ENCODE measurements around the gene GPC5.

DNA sequence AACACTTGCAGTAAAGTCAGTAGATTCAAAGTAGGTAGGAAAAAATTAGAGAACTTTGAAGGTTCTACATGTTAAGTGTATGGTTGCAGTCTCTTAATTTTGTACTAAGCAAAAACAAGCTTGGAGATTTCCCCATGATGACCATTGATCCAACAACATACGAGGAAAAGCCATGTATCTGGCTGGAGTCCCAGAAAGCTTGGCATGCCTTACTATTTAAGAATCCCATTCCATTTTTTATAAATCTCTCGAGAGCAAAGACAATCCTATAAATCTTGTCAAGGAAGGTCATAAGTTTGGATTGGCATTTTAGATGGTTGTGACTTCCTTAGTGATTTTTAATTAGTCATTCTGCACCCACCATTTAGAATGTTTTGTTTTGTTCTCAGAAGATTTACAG is 495.9 kb downstream of the GPC5 start:
- TF ChIP-seq CTBP1 (IDR thresholded peaks at IDR 0.05; ENCODE audit: borderline replicate concordance) (no peak), LEF1 (IDR thresholded peaks at IDR 0.05; ENCODE audit: borderline replicate concordance) (no peak), SP1 (IDR thresholded peaks at IDR 0.05) (no peak)

All from HEK293T (cell line).